GM13976 (cell line): ENCODE results near the gene ACTL6A.
A peak's percentile ranks its signal among the peaks of the same experiment; 100 is the strongest.

ENCODE experiments used
- DNase-seq: peaks from one replicate; pipeline ENCODE4 v3.0.0; 2012; ENCODE audit warnings: low spot score
- CTCF ChIP-seq: IDR thresholded peaks from 2 replicates; pipeline ENCODE4 v1.5.1; 2012; ENCODE audit warnings: borderline replicate concordance, mild to moderate bottlenecking; ENCODE audit not compliant: insufficient read depth; ENCODE audit errors: extremely low read depth, missing control alignments, control extremely low read depth
- in situ Hi-C: fragments of 300-500 bp; cut with MboI; formaldehyde crosslinking; loops from one replicate; pipeline ENCODE4 v1.12.0; 2022; ENCODE audit warnings: low sequenced_read_pairs, mixed read lengths, inconsistent platforms; ENCODE audit not compliant: unreplicated experiment

Gene ACTL6A

GRCh38 chr3:179546814-179547241 lies 15.9 kb upstream of the ACTL6A start:
- in situ Hi-C loops: no loop called here
- DNase-seq: no peak
- no peak for TF ChIP-seq CTCF

DNA sequence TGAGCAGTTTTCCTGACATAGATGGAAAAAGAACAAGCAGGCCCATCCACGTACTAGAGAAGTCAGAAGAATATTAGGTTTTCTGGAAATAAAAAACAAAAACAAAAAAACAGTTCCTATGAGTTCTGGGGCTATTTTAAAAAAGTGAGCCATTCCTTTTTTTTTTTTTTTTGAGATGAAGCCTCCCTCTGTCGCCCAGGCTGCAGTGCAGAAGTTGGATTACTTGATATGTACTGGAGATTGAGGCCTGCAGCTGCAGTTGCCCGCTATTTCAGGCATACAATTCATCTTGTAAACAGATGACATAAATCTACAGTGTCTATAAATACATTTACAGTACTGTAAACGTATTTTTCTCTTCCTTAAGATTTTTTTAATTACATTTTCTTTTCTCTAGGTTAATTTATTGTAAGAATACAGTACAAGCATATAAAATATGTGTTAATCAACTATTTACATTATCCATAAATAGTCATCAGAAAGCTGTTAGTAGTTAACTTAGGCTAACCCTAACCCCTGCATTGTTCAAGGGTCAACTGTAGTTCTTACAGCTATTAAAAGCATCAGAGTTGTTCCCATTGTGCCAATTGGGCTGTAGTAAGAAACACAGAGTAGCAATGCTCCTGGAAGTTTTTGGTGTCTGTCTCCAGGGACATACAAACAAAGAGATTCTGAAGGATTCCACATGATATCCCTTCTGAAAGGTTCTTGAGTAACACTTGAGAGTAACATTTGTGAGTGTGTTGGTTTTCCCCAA lies 11.2 kb upstream of the ACTL6A start:
- in situ Hi-C loops: loop anchor here (25.0 kb wide), 2 partner anchors 139 to 539 kb away; no protein-coding TSS in a partner anchor
- TF ChIP-seq CTCF: no peak
- no peak for DNase-seq

- TF ChIP-seq CTCF: peak; percentile 78
- DNase-seq: peak; percentile 72
- in situ Hi-C loops: loop anchor here (25.0 kb wide), 2 partner anchors 147 to 547 kb away; no protein-coding TSS in a partner anchor
These were observed 3.9 kb upstream of the ACTL6A start for GRCh38 chr3:179558742-179559364.

GRCh38 chr3:179560791-179561190 lies 1.9 kb upstream of the ACTL6A start:
- no peak for TF ChIP-seq CTCF
- DNase-seq: no peak
- in situ Hi-C loops: loop anchor here (10.0 to 25.0 kb wide), 3 partner anchors 148 to 548 kb away; no protein-coding TSS in a partner anchor

DNA sequence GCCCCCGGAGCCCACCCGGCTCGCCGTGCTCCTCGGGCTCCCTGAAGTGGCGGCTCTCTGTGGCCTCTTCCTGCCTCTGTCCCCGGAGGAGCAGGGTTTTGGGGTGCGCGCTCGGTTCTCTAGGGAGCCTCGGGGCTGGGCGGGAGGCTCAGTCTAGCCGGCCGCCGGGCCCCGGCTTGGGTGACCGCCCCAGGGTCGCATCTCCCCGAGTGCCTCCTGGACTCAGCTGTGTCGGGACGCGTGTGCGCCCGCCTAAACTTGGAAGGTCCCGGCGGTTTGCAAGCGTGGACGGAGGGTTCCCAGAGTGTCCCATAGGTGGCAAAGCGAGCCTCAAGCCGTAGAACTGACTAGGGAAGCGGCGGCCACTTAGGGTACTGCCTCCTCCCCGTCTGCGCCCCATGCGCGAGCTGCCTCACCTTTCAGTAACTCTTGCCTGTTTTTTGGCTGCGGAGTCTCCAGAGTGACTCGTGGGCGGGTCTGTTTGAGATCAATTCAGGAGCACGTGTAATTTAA lies 601 bp downstream of the ACTL6A start:
- peak; percentile 67 for DNase-seq
- in situ Hi-C loops: loop anchor here (10.0 to 25.0 kb wide), 3 partner anchors 151 to 551 kb away; no protein-coding TSS in a partner anchor
- no peak for TF ChIP-seq CTCF

DNA sequence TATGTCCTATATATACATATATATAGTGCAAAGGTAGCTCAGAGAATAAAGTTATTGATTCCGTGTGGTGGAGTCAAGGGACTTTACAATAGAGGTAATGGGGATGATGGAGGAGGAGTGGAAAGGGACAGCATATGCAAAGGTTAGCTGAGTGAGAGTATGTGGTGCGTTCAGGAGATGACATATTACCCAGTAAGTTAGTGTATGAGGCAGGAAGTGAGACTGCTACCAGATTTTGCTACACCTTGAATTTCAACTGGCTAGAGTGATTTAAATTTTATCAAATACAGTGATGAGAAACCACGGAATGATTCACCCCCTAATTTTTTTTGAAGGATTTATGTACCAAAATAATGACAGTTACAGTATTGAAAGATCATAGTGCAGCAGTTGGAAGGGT lies 2.8 kb downstream of the ACTL6A start:
- in situ Hi-C loops: loop anchor here (10.0 to 25.0 kb wide), 3 partner anchors 153 to 553 kb away; no protein-coding TSS in a partner anchor
- peak; percentile 38 for DNase-seq
- TF ChIP-seq CTCF: no peak
